KMS-11 (cell line): ENCODE data around the gene LIPG.

ENCODE experiments used
- H2AFZ ChIP-seq: fragments of 200-600 bp; sonication (generic); 2 replicates; pipeline ENCODE4 v1.6.1; 2016; ENCODE audit warnings: antibody characterized with exemption, mixed run types, low read depth
- H3K27ac ChIP-seq: fragments of 200-600 bp; sonication (generic); 2 replicates; pipeline ENCODE4 v1.6.1; 2016; ENCODE audit warnings: mild to moderate bottlenecking, mixed run types
- H3K27me3 ChIP-seq: fragments of 200-600 bp; sonication (generic); 2 replicates; pipeline ENCODE4 v1.6.1; 2017; ENCODE audit warnings: mild to moderate bottlenecking, low read depth, mixed run types, moderate library complexity; ENCODE audit not compliant: insufficient read depth
- H3K36me3 ChIP-seq: fragments of 200-600 bp; sonication (generic); 2 replicates; pipeline ENCODE4 v1.6.1; 2017; ENCODE audit warnings: mild to moderate bottlenecking, mixed run types; ENCODE audit not compliant: insufficient read depth
- H3K4me1 ChIP-seq: fragments of 200-600 bp; sonication (generic); 2 replicates; pipeline ENCODE4 v1.6.1; 2016; ENCODE audit warnings: mild to moderate bottlenecking, low read depth, mixed run types; ENCODE audit not compliant: poor library complexity, severe bottlenecking
- H3K4me2 ChIP-seq: fragments of 200-600 bp; sonication (generic); 2 replicates; pipeline ENCODE4 v1.7.0; 2016; ENCODE audit warnings: mild to moderate bottlenecking, mixed run types
- H3K4me3 ChIP-seq: fragments of 200-600 bp; sonication (generic); IDR thresholded peaks from 2 replicates; pipeline ENCODE4 v1.6.1; 2017; ENCODE audit warnings: low read depth, low read length, mixed read lengths; ENCODE audit not compliant: insufficient read depth
- H3K79me2 ChIP-seq: fragments of 200-600 bp; sonication (generic); 2 replicates; pipeline ENCODE4 v1.6.1; 2016; ENCODE audit warnings: low read depth, mixed run types; ENCODE audit not compliant: insufficient read depth
- H3K9ac ChIP-seq: fragments of 200-600 bp; sonication (generic); 2 replicates; pipeline ENCODE4 v1.6.1; 2016; ENCODE audit warnings: mild to moderate bottlenecking, mixed run types
- H4K20me1 ChIP-seq: fragments of 200-600 bp; sonication (generic); 2 replicates; pipeline ENCODE4 v1.6.1; 2016; ENCODE audit warnings: mild to moderate bottlenecking, mixed run types; ENCODE audit not compliant: insufficient read depth
- TF ChIP-seq, protein P1 (sequence below): fragments of 200-600 bp; sonication (generic); conservative IDR thresholded peaks from 2 replicates; pipeline ENCODE4 v1.6.1; 2017; ENCODE audit warnings: low read depth, mild to moderate bottlenecking, antibody characterized with exemption, low read length, moderate library complexity, mixed read lengths

Gene LIPG

DNA sequence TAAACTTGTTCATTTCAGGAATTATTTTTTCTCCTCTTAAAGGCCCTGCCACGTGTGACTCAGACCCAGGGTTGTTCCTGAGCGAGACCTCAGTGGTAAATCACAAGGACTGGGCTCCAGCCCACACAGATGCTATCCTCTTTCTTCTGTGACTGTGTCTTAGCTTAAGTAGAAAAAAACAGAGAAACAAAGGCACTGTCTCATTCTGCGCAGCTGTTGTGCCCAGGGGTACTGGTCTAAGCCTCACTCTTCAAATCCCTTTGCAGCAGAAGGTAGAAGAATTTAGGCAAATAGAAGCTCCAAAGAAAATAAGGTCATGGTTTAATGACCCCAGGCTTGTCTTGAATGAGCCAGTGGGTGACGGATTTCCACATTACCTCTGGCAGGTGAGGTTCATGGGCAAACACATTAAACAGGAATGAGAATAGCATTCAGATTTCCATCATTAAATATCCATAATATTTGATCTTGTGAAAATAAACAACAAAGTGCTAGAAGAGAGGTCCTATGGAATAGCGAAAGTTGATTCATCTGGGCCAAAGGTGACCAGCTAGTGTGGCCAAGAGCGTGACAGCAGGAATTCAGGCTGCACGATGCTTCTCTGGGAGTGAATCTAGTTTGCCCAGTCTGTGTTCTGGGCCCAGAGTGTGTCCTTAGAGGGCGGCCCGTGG lies 63.3 kb downstream of the LIPG start:
- Histone ChIP-seq H2AFZ (no peak overlapping the region), H3K4me2 (no peak overlapping the region), H3K36me3 (no peaks in the 10 kb centered on the region), H3K27me3 (no peaks in the 10 kb centered on the region), H3K27ac (no peak overlapping the region), H3K4me3 (no peak overlapping the region), H3K9ac (no peak overlapping the region), H3K79me2 (no peaks in the 10 kb centered on the region), H4K20me1 (no peaks in the 10 kb centered on the region), H3K4me1 (no peaks in the 10 kb centered on the region)
- TF ChIP-seq, protein P1, sequence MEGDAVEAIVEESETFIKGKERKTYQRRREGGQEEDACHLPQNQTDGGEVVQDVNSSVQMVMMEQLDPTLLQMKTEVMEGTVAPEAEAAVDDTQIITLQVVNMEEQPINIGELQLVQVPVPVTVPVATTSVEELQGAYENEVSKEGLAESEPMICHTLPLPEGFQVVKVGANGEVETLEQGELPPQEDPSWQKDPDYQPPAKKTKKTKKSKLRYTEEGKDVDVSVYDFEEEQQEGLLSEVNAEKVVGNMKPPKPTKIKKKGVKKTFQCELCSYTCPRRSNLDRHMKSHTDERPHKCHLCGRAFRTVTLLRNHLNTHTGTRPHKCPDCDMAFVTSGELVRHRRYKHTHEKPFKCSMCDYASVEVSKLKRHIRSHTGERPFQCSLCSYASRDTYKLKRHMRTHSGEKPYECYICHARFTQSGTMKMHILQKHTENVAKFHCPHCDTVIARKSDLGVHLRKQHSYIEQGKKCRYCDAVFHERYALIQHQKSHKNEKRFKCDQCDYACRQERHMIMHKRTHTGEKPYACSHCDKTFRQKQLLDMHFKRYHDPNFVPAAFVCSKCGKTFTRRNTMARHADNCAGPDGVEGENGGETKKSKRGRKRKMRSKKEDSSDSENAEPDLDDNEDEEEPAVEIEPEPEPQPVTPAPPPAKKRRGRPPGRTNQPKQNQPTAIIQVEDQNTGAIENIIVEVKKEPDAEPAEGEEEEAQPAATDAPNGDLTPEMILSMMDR = no peak

DNA sequence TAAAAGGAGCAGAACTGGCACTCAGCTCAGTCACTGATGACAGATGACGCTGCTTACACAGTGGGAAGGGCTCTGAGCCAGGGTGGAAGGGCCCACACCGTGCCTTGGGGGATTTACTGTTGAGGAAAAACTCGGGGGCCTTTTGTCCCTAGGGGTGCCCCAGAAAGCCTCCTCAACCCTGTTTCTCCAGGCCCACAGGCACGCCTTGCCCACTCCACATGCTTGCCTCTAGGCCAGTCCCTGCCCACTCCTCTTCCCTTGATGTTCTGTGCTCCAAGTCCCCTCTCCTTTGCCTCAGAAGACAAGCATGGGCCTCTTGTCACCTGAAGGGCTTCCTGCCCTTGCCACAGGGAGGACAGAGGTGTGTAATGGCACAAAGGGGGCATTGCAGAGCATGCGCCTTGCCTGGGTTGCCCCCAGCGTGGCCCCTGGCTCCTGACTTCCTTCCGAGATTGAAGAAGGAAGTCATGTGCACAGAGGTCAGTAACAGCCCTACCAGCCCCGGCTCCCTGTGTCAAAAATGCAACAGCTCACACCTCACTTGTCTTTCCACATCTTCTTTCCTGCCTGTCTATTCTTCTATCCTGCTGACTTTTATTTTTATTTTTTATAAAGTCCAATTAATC lies 65.1 kb downstream of the LIPG start:
- Histone ChIP-seq H3K79me2 (no peaks in the 10 kb centered on the region), H3K27me3 (no peaks in the 10 kb centered on the region), H3K4me2 (no peak overlapping the region), H3K9ac (no peak overlapping the region), H3K36me3 (no peaks in the 10 kb centered on the region), H3K27ac (no peak overlapping the region), H4K20me1 (no peaks in the 10 kb centered on the region), H3K4me3 (no peak overlapping the region), H3K4me1 (no peaks in the 10 kb centered on the region), H2AFZ (no peak overlapping the region)
- TF ChIP-seq, protein P1 = no peak

DNA sequence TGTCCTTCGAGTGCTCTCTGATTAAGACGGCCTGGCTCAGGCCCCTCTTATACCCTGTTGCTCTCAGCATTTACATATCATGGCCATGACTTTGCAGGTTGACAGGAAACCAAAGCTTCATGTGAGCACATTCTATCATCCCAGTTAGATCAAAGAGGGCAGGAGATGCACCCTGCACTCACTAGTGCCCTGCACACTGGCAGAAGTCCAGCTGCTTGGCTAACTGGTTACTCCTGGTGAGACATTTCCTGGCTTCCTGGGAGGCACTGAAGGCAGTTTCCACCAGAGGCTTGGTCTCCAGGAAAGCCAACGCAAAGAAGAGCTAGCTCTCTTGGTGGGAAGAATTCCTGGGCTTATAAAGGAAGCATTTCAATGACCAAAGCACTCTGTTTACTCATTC lies 66.3 kb downstream of the LIPG start:
- Histone ChIP-seq H3K79me2 (no peaks in the 10 kb centered on the region), H3K4me3 (no peak overlapping the region), H3K36me3 (no peaks in the 10 kb centered on the region), H3K4me1 (no peaks in the 10 kb centered on the region), H4K20me1 (no peaks in the 10 kb centered on the region), H3K9ac (no peak overlapping the region), H3K27ac (no peak overlapping the region), H2AFZ (no peak overlapping the region), H3K27me3 (no peaks in the 10 kb centered on the region), H3K4me2 (no peak overlapping the region)
- TF ChIP-seq, protein P1 = no peak

DNA sequence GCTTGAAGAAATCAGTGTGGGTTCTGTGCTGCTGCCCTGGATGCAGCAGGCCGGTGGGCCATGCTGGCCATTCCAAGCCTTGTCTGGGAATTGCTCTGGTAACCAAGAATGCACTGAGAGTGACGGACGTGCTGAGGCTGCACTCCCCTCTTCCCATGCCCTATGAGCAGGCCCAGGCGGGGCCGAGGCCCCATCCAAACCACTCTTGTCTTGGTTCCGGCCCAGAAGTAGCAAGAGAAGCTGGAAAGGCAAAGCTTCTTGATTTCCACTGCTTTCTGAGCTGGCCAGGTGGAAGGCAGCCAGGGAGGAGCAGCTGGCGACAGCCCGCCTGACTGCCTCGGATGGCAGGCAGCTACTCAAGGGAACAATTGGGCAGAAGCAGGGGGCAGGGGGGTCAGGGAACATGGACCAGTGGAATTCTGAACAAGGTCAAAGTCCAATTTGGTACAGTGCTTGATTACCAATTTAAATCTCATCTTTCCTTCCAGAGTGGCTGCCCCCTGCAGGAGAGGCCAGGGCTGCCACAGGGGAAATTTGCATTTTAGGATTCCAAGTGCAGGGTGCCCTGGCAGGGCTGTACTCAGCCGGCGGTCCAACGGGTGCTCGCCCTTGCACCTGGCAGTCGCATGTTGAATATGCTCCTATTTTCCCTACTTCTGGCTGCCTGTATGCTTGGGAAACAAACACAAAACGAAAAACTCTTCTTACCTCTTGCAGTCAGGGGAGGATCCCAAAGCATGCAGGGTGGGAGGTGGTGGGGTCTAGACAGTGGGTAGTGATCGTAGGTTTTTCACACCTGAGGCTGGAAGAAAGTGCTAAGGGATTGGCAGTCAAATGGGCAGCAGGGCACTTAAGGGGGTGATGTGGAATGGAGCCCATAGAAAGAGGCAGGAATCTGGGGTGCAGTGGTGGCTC lies 67.3 kb downstream of the LIPG start:
- Histone ChIP-seq H3K4me3 (no peak overlapping the region), H3K4me1 (no peaks in the 10 kb centered on the region), H3K4me2 (no peak overlapping the region), H3K27ac (no peak overlapping the region), H3K79me2 (no peaks in the 10 kb centered on the region), H2AFZ (no peak overlapping the region), H3K36me3 (no peaks in the 10 kb centered on the region), H3K9ac (no peak overlapping the region), H4K20me1 (no peaks in the 10 kb centered on the region), H3K27me3 (no peaks in the 10 kb centered on the region)
- TF ChIP-seq, protein P1 = no peak
